ENCODE data around the gene MLF1.
"Not testable (repeated sequence)": the region's sequence is repeated elsewhere in the genome, so short reads cannot be mapped to it uniquely, and the experiment has no call there.

MLF1 gene

GRCh38 chr3:158570999-158571702, at the start of gene MLF1:
MLF1 (plus strand) TSS chr3:158571194; CDS start chr3:158571301, 107 bp downstream.
- peak; percentile 98 for DNase-seq

GRCh38 chr3:158522221-158523136, 48.5 kb upstream of the MLF1 start:
- DNase-seq: no peak

GRCh38 chr3:158528076-158528674, 42.8 kb upstream of the MLF1 start:
- no peak for DNase-seq

- no peak for DNase-seq
Measured at GRCh38 chr3:158531334-158531733, 39.7 kb upstream of the MLF1 start.

GRCh38 chr3:158532099-158532734, 38.8 kb upstream of the MLF1 start:
- no peak for DNase-seq

- DNase-seq: no peak
Measured at GRCh38 chr3:158535918-158536317, 35.1 kb upstream of the MLF1 start.

GRCh38 chr3:158539414-158540014, 31.5 kb upstream of the MLF1 start:
- DNase-seq: no peak

GRCh38 chr3:158540066-158540465, 30.9 kb upstream of the MLF1 start:
- DNase-seq: no peak

GRCh38 chr3:158548691-158549090, 22.3 kb upstream of the MLF1 start:
- DNase-seq: no peak

GRCh38 chr3:158549938-158550337, 21.1 kb upstream of the MLF1 start:
- DNase-seq: not testable (repeated sequence)

GRCh38 chr3:158552124-158552523, 18.9 kb upstream of the MLF1 start:
- DNase-seq: no peak

- DNase-seq: no peak
Measured at GRCh38 chr3:158559504-158559903, 11.5 kb upstream of the MLF1 start.

GRCh38 chr3:158560979-158561378, 10.0 kb upstream of the MLF1 start:
- no peak for DNase-seq

- no peak for DNase-seq
Measured at GRCh38 chr3:158562674-158563073, 8.3 kb upstream of the MLF1 start.

GRCh38 chr3:158563076-158563475, 7.9 kb upstream of the MLF1 start:
- DNase-seq: no peak

GRCh38 chr3:158565076-158565475, 5.9 kb upstream of the MLF1 start:
- no peak for DNase-seq

GRCh38 chr3:158568784-158569183, 2.2 kb upstream of the MLF1 start:
- DNase-seq: no peak

- DNase-seq: peak; percentile 21
Measured at GRCh38 chr3:158569794-158570193, 1.2 kb upstream of the MLF1 start.

GRCh38 chr3:158571969-158572765, 1.2 kb downstream of the MLF1 start:
- no peak for DNase-seq

- no peak for DNase-seq
Measured at GRCh38 chr3:158572766-158573060, 1.7 kb downstream of the MLF1 start.

- DNase-seq: no peak
Measured at GRCh38 chr3:158573714-158574113, 2.7 kb downstream of the MLF1 start.

- DNase-seq: no peak
Measured at GRCh38 chr3:158574646-158575045, 3.7 kb downstream of the MLF1 start.
